HUES6 (cell line): ENCODE measurements around the gene TMEM178A.

Experiments
- H3K27ac ChIP-seq: 2 replicates; pipeline ENCODE4 v1.7.0; 2013; ENCODE audit warnings: low read depth, mild to moderate bottlenecking, low read length, inconsistent platforms
- H3K27me3 ChIP-seq: 2 replicates; pipeline ENCODE4 v1.6.1; 2013; ENCODE audit warnings: low read length; ENCODE audit not compliant: control insufficient read depth, insufficient read depth
- H3K36me3 ChIP-seq: 2 replicates; pipeline ENCODE4 v1.6.1; 2013; ENCODE audit warnings: low read length; ENCODE audit not compliant: control insufficient read depth, insufficient read depth
- H3K4me1 ChIP-seq: 2 replicates; pipeline ENCODE4 v1.6.1; 2013; ENCODE audit warnings: low read length; ENCODE audit not compliant: control insufficient read depth, insufficient read depth
- H3K4me3 ChIP-seq: 2 replicates; pipeline ENCODE4 v1.5.1; 2013; ENCODE audit warnings: low read depth, low read length
- H3K9ac ChIP-seq: one replicate; pipeline ENCODE4 v1.6.1; 2013; ENCODE audit warnings: mild to moderate bottlenecking, low read length
- H3K9me3 ChIP-seq: 2 replicates; pipeline ENCODE4 v1.6.1; 2013; ENCODE audit warnings: low read depth, low read length; ENCODE audit not compliant: control insufficient read depth, insufficient read depth

TMEM178A gene

DNA sequence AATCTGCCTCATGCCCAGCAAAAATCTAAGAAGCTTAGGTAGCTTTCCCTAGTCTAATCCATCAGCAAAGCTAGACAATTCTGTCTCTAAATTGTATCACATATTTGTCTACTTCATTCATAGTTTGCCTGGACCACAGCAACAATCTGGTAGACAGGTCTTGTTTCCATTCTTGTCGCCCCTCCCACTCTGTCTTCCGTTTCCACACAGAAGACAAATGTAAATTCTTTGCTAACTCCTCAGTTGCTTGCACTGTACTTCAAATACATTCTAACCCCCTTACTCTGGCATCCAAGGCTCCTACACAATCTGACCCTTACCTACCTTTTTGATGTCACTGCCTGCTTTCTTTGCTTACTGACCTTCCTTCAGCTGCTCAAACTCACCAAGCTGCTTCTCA lies 73.2 kb downstream of the TMEM178A start:
- Histone ChIP-seq H3K27ac (no peak overlapping the region), H3K4me1 (peaks cover 13% of the 10 kb centered on the region), H3K36me3 (peaks cover 56% of the 10 kb centered on the region), H3K9me3 (no peaks in the 10 kb centered on the region), H3K9ac (no peak overlapping the region), H3K4me3 (no peak overlapping the region), H3K27me3 (no peaks in the 10 kb centered on the region)

DNA sequence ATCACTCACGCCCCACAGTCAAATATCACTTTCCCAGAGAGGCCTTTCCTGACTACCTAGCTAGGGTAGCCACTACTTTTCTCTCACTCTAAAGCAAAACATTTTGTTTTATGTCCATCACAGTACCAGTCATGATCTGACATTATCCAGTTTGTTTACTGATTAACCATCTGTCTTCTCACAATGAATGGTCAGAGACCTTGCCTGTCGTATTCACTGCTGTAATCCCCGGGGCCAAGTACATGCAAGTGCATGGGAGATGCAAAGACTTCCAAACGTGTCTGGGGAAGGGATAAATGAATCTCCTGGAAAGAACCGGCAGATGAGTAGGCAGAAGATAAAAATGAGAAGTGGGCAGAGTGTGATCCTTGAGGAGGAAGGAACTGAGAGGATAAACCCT lies 73.7 kb downstream of the TMEM178A start:
- Histone ChIP-seq H3K4me1 (peaks cover 13% of the 10 kb centered on the region), H3K27me3 (no peaks in the 10 kb centered on the region), H3K9me3 (no peaks in the 10 kb centered on the region), H3K4me3 (no peak overlapping the region), H3K36me3 (peaks cover 56% of the 10 kb centered on the region), H3K27ac (no peak overlapping the region), H3K9ac (no peak overlapping the region)

DNA sequence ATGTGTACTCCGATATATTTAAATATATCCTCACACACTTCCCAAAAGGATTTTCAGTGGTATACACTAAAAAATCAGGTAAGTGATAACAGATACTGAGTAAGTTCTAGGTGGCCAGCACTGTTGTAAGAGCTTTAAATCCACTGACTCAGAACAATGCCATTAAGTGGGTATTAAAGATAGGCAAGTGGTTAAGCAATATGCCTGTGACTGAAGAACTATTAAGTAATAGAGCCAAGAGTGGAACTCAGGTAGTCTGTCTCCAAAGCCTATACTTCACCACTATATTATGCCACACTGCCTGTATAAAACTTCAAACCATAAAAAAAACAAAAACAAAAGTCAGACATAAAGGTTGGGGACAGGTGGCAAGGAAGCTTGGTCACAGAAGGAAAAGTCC lies 76.2 kb downstream of the TMEM178A start:
- Histone ChIP-seq H3K27me3 (no peaks in the 10 kb centered on the region), H3K9ac (no peak overlapping the region), H3K36me3 (peaks cover 47% of the 10 kb centered on the region)

DNA sequence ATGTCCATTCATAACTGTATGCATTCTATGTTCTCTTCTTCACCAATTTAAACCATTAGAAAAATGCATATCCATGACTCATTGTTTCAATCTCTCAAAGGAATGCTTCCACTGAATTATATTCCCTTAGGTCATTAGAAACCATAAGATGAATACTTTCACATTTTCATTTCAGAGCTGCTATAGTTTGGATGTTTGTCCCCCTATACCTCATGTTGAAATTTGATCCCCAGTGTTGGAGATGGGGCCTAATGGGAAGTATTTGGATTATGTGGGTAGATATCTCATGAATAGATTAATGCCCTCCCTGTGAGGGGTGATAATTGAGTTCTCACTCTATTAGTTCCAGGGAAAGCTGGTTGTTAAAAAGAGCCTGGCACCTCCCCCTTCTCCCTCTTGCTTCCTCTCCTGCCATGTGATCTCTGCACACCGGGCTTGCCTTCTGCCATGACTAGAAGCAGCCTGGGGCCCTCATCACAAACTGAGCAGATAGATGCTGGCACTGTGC lies 77.6 kb downstream of the TMEM178A start:
- no peaks in the 10 kb centered on the region for H3K9me3 ChIP-seq
- H3K36me3 ChIP-seq = peaks cover 46% of the 10 kb centered on the region
- H3K27ac ChIP-seq = no peak overlapping the region
- H3K27me3 ChIP-seq = no peaks in the 10 kb centered on the region
- H3K4me1 ChIP-seq = peaks cover 4% of the 10 kb centered on the region; the same call in 1 of the 2 replicates
- H3K9ac ChIP-seq = no peak overlapping the region
- no peak overlapping the region for H3K4me3 ChIP-seq

More for the DNA sequence above, 76.2 kb downstream of the TMEM178A start:
- H3K9me3 ChIP-seq = no peaks in the 10 kb centered on the region
- H3K27ac ChIP-seq = no peak overlapping the region
- H3K4me1 ChIP-seq = peaks cover 13% of the 10 kb centered on the region
- no peak overlapping the region for H3K4me3 ChIP-seq

DNA sequence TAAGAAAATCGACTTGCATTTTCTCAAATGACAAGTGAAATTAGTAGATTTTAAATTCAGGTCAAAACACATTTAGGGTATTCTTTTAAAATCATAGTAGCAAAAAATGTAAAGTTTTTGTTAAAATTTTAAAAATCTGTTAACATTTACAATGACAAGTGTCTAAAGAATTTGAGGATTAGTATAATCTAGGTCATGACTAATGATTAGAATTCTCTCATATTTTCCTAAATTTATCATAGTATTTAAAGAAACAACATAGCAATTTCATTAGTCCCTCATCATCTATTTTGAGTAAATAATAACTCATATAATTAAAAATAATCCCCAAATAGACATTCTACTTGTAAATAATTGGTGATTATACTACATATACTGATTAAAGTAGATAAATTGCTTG lies 89.7 kb downstream of the TMEM178A start:
- Histone ChIP-seq H3K27ac (no peak overlapping the region), H3K4me3 (no peak overlapping the region), H3K36me3 (peaks cover 88% of the 10 kb centered on the region), H3K4me1 (no peaks in the 10 kb centered on the region), H3K9ac (no peak overlapping the region), H3K9me3 (no peaks in the 10 kb centered on the region), H3K27me3 (no peaks in the 10 kb centered on the region)

DNA sequence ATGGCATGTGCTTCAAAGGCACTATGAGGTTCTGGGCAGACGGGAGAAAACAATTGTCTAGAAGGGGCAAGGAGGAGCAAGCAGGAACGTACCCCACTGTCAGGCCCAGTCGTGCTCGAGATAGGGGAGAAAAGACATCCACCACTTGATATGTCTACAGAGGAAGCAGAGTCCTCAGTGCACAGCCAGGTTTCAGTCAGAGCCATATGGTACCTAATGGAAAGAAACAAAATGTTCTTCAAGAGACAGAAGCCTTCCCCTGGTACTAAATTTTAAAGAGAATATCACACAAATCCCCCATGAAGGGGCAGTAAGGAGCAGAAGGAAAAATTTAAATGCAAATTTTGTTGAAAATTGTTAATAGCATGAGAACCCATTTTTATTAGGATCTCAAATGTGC lies 91.4 kb downstream of the TMEM178A start:
- Histone ChIP-seq H3K9ac (no peak overlapping the region), H3K27ac (no peak overlapping the region), H3K4me1 (no peaks in the 10 kb centered on the region), H3K27me3 (no peaks in the 10 kb centered on the region), H3K36me3 (peaks cover 92% of the 10 kb centered on the region), H3K9me3 (no peaks in the 10 kb centered on the region), H3K4me3 (no peak overlapping the region)

DNA sequence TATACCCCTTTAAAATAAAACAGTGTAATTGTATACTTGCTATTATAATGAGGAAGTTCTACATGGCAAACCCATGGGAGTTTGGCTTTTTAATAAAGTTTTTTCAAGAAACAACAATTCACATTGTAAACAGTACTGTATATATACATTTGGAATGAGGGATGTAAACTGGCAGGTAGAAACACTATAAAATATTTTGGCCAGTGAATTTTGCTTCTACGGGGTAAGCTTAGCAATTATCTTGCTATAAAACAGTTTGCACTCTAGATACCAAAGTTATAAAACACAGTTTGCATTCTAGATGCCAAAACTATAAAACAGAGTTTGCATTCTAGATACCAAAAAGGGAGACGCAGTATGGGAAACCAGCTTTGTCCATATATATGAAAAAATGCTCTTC lies 96.7 kb downstream of the TMEM178A start:
- Histone ChIP-seq H3K36me3 (peaks cover 71% of the 10 kb centered on the region), H3K4me3 (no peak overlapping the region), H3K4me1 (no peaks in the 10 kb centered on the region), H3K9ac (no peak overlapping the region), H3K9me3 (no peaks in the 10 kb centered on the region), H3K27ac (no peak overlapping the region), H3K27me3 (no peaks in the 10 kb centered on the region)
